Measurements from ENCODE around the gene DPP10.
"Not testable (repeated sequence)": the region's sequence is repeated elsewhere in the genome, so short reads cannot be mapped to it uniquely, and the experiment has no call there.

DPP10 gene

DNA sequence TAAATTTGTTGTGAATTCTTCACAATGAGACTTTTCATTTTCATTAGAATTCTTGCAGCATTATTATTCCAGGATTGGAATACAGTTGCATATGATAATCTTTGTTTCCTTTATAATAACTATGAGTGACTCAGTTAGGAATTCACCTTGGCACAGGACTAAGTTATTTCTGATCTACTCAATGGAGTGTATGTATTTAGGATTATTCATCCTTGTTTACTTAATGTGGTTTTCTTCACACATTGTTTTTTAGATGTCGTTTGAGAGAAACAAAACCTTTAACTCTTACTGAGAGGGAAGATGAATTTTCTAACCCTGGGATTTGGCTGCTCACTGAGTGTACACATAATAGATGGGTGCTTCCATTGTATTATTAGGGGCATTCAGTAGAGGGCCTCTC is 970.1 kb downstream of the DPP10 start:
- H3K4me3 Mint-ChIP-seq: no peak overlapping the region
- no peaks in the 10 kb centered on the region for H3K27me3 Mint-ChIP-seq
- H3K4me1 Mint-ChIP-seq: no peaks in the 10 kb centered on the region
- ATAC-seq (no peak), DNase-seq (no peak)
- H3K27ac Mint-ChIP-seq: no peak overlapping the region
- H3K9me3 Mint-ChIP-seq: peaks cover 10 to 11% of the 10 kb centered on the region in 2 donors

- H3K9me3 Mint-ChIP-seq: peaks cover 14 to 16% of the 10 kb centered on the region in 2 donors
- no peak for ATAC-seq
Observed at GRCh38 chr2:115413791-115414190, 971.4 kb downstream of the DPP10 start.

DNA sequence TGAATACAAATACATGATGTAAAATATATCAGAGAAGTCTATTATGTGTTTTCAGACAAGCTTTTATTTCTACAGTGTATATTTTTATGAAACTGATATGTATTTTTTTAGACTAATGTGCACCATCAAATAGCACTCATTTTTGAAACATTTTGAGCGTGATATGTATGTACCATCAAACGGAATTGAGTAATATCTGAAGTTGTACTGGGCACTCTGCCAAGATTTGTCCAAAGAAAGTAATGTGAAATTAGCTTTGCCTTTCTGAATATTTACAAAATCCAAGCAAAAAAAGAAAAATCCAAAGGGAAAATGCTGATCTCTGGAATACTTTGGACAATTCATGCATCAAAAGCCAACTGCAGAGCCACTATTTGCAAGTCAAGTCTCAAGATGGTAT is 972.0 kb downstream of the DPP10 start:
- Mint-ChIP-seq H3K4me3 (no peak overlapping the region), H3K27me3 (no peaks in the 10 kb centered on the region), H3K4me1 (no peaks in the 10 kb centered on the region), H3K9me3 (peaks cover 14 to 16% of the 10 kb centered on the region in 2 donors), H3K27ac (no peak overlapping the region)
- ATAC-seq (no peak), DNase-seq (no peak)

More at GRCh38 chr2:115413791-115414190, 971.4 kb downstream of the DPP10 start:
- no peaks in the 10 kb centered on the region for H3K4me1 Mint-ChIP-seq
- H3K4me3 Mint-ChIP-seq: no peak overlapping the region
- no peaks in the 10 kb centered on the region for H3K27me3 Mint-ChIP-seq
- no peak for DNase-seq
- H3K27ac Mint-ChIP-seq: no peak overlapping the region

DNA sequence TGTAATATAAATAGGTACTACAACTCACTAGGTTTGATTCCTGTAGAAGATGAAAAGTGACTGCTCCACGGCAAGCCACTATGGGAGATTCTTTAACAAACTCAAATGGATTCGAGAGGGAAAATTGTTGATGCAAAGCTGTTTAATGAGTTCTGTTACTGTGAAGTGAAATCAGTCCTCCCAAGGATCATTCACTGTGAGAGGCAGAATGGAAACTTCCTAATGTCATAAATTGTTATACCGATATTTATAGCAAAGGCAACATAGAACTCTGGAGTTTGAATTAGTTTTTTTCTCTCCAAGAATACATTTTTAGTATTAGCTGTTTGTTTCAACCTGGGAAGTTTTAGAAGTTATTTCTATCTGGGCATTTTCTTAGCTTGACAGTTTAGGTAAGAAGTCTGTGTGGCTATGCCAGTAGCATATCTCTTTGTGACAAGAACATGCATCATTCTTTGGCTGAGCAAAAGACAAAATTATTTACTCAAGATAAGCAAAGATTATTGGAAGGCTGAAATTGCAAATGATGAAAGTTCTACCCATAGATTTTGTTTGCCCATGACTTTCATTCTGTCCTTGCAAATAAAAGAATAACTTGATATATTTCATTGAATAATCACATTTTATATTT is 979.7 kb downstream of the DPP10 start:
- no peak overlapping the region for H3K4me3 Mint-ChIP-seq
- no peaks in the 10 kb centered on the region for H3K27me3 Mint-ChIP-seq
- no peak for DNase-seq
- H3K27ac Mint-ChIP-seq: no peak overlapping the region
- H3K9me3 Mint-ChIP-seq: peaks cover 13 to 16% of the 10 kb centered on the region in 2 donors
- ATAC-seq: no peak
- H3K4me1 Mint-ChIP-seq: no peaks in the 10 kb centered on the region

- H3K4me1 Mint-ChIP-seq: no peaks in the 10 kb centered on the region
- ATAC-seq (no peak), DNase-seq (no peak)
- no peak overlapping the region for H3K27ac Mint-ChIP-seq
- peaks cover 8 to 25% of the 10 kb centered on the region in 2 donors for H3K9me3 Mint-ChIP-seq
- no peak overlapping the region for H3K4me3 Mint-ChIP-seq
- H3K27me3 Mint-ChIP-seq: no peaks in the 10 kb centered on the region
Observed at GRCh38 chr2:115427436-115427835, 985.0 kb downstream of the DPP10 start.

DNA sequence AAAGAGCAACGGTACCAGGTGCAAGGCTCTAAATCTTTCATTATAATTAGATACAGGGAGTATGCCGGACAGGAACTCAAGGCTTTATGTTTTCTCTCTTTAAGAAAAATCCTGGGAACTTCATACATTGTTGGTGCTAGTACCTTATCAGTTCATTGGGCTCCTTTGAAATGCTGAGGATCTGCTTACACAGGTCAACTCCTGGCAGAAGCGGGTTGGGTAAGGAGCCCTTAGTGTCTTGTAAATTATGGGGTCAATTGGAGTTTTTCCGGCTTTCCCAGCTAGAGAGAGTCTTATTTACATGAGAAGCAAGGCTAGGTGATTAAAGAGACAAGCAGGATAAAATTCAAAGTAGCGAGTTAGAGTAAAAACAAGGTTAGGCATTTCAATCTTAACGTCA is 998.3 kb downstream of the DPP10 start:
- H3K9me3 Mint-ChIP-seq: peaks cover 10 to 17% of the 10 kb centered on the region in 2 donors
- DNase-seq, H3K27me3 Mint-ChIP-seq, H3K4me3 Mint-ChIP-seq, H3K4me1 Mint-ChIP-seq, ATAC-seq, H3K27ac Mint-ChIP-seq: not testable (repeated sequence)

DNA sequence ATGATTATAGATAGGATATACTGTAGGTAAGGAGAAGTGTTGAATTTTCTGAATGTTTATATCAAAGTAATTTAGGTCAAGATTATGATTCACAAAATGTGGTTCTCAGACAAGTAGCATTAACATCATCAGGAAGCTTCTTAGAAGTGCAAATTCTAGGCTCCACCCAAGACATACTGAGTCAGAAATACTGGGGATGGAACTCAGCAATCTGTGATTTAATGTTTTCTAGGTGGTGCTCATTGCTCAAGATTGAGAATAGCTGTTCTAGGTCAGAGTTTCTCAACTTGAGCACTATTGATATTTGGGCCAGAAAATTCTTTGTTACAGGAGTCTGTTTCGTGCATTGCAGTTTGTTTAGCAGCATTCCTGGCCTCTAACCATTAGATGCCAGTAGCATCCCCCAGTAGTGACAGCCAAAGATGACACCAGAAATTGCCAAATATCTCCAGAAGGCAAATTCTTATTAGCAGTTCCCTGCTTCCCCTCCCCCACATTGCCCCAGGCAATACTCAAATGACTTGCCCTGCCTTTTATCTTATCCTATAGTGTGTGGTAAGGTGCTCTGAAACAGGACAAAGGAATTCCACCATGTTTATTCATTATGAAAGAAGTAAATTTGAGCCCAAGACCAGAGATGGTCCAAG is 1001.2 kb downstream of the DPP10 start:
- Mint-ChIP-seq H3K4me1 (no peaks in the 10 kb centered on the region), H3K4me3 (no peak overlapping the region), H3K27me3 (no peaks in the 10 kb centered on the region), H3K9me3 (peaks cover 19 to 26% of the 10 kb centered on the region in 2 donors), H3K27ac (no peak overlapping the region)
- ATAC-seq (no peak), DNase-seq (no peak)

GRCh38 chr2:115460008-115460407 is 1017.6 kb downstream of the DPP10 start:
- DNase-seq (no peak), ATAC-seq (no peak)
- H3K4me1 Mint-ChIP-seq: no peaks in the 10 kb centered on the region
- peaks cover 3 to 10% of the 10 kb centered on the region in 2 donors for H3K9me3 Mint-ChIP-seq
- no peak overlapping the region for H3K27ac Mint-ChIP-seq
- no peaks in the 10 kb centered on the region for H3K27me3 Mint-ChIP-seq
- H3K4me3 Mint-ChIP-seq: no peak overlapping the region

GRCh38 chr2:115480741-115481140 is 1038.3 kb downstream of the DPP10 start:
- Mint-ChIP-seq H3K4me3 (no peak overlapping the region), H3K27me3 (no peaks in the 10 kb centered on the region), H3K9me3 (peaks cover 8 to 11% of the 10 kb centered on the region in 2 donors), H3K4me1 (no peaks in the 10 kb centered on the region), H3K27ac (no peak overlapping the region)
- DNase-seq: no peak
- ATAC-seq: no peak

- DNase-seq (no peak), ATAC-seq (no peak)
- no peak overlapping the region for H3K4me3 Mint-ChIP-seq
- no peak overlapping the region for H3K27ac Mint-ChIP-seq
- no peaks in the 10 kb centered on the region for H3K27me3 Mint-ChIP-seq
- H3K9me3 Mint-ChIP-seq: peaks cover 8 to 11% of the 10 kb centered on the region in 2 donors
- no peaks in the 10 kb centered on the region for H3K4me1 Mint-ChIP-seq
Observed at GRCh38 chr2:115481842-115482241, 1039.4 kb downstream of the DPP10 start.

- ATAC-seq (no peak), DNase-seq (no peak)
- Mint-ChIP-seq H3K4me1 (no peaks in the 10 kb centered on the region), H3K27me3 (no peaks in the 10 kb centered on the region), H3K4me3 (no peak overlapping the region), H3K27ac (no peak overlapping the region), H3K9me3 (peaks cover 8 to 11% of the 10 kb centered on the region in 2 donors)
Observed at GRCh38 chr2:115483666-115484065, 1041.2 kb downstream of the DPP10 start.

GRCh38 chr2:115484486-115484885 is 1042.0 kb downstream of the DPP10 start:
- no peak overlapping the region for H3K27ac Mint-ChIP-seq
- ATAC-seq (no peak), DNase-seq (no peak)
- H3K4me1 Mint-ChIP-seq: no peaks in the 10 kb centered on the region
- no peak overlapping the region for H3K4me3 Mint-ChIP-seq
- H3K27me3 Mint-ChIP-seq: no peaks in the 10 kb centered on the region
- peaks cover 8 to 11% of the 10 kb centered on the region in 2 donors for H3K9me3 Mint-ChIP-seq

DNA sequence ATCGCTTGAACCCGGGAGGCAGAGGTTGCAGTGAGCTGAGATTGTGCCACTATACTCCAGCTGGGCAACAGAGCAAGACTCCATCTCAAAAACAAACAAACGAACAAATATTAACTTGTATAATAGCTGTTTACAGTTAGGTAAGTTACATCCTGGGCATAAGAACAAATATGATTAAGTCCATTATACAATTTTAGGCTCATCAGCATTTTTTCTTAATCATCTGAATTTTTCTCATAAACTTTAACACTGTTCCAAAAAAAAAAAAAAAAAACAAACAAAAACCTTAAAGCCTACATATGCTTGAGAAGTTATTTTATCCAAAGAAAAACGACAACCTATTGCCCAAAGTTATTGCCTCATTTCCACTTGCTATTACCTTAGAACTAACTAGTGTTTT is 1042.5 kb downstream of the DPP10 start:
- no peak for DNase-seq
- H3K4me1 Mint-ChIP-seq: no peaks in the 10 kb centered on the region
- peaks cover 11 to 13% of the 10 kb centered on the region in 2 donors for H3K9me3 Mint-ChIP-seq
- no peak overlapping the region for H3K4me3 Mint-ChIP-seq
- no peaks in the 10 kb centered on the region for H3K27me3 Mint-ChIP-seq
- no peak for ATAC-seq
- H3K27ac Mint-ChIP-seq: no peak overlapping the region

DNA sequence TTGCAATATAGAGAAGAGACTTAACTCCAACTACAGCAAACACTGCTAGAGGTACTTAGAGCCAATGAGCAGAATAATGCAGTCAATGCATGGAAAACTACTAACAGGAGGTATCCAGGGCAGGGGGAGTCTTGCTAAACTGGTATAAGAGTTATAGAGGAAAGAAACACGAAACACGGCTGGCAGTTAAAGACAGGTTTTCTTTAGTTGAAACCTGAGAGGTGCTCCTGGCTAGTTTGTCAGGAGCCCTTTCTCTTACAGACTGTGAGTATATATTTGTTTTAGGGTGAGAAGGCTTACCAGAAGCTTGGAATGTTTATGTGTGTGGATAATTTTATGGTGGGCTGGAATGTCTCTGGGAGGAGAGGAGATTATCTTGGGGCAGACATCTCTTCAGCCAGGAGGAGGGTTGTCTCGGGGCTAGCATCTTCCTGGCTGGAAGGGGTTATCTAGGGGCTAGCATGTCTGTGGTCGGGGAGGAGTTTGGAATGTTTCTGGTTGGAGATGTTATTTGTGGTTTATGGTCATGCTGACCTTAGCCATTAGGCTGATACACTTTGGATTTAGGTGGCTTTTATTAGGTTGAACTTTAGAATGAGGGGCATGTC is 1048.8 kb downstream of the DPP10 start:
- Mint-ChIP-seq H3K9me3 (peaks cover 4 to 8% of the 10 kb centered on the region in 2 donors), H3K4me1 (no peaks in the 10 kb centered on the region), H3K4me3 (no peak overlapping the region), H3K27me3 (no peaks in the 10 kb centered on the region), H3K27ac (no peak overlapping the region)
- ATAC-seq: no peak
- no peak for DNase-seq

DNA sequence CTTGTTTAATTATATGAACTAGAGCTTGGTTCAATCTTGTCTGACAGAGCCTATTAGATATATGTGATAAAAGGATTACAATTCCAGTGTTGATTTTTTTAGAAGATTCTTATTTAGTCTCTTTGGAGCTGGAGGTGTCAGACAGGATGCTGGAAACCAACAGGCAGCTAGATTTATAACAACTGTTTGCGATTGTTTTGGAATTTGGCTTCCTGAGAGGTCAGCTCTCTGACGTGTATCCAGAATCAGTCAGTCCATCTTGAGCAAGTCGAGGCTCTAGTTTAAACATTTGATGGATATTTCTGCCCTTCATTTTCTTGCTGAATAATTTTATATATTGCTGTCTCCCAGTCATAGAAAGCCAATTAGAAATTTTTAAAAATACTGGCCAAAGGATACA is 1062.9 kb downstream of the DPP10 start:
- Mint-ChIP-seq H3K4me3 (no peak overlapping the region), H3K27ac (no peak overlapping the region), H3K27me3 (no peaks in the 10 kb centered on the region), H3K4me1 (no peaks in the 10 kb centered on the region), H3K9me3 (peaks cover 7 to 12% of the 10 kb centered on the region in 2 donors)
- no peak for ATAC-seq
- no peak for DNase-seq

- DNase-seq (no peak), ATAC-seq (no peak)
- H3K4me1 Mint-ChIP-seq: no peaks in the 10 kb centered on the region
- H3K4me3 Mint-ChIP-seq: no peak overlapping the region
- peaks cover 9% of the 10 kb centered on the region in 2 donors for H3K9me3 Mint-ChIP-seq
- H3K27ac Mint-ChIP-seq: no peak overlapping the region
- no peaks in the 10 kb centered on the region for H3K27me3 Mint-ChIP-seq
Observed at GRCh38 chr2:115520727-115521126, 1078.3 kb downstream of the DPP10 start.
